Cardiac muscle cell (in vitro differentiated cells and primary cell): Measurements from ENCODE around the gene GPR152. TPM values are rescaled to one million over a fixed set of nuclear protein-coding genes. Genes with fewer than 3 reads are reported as not detected.

Source experiments
- DNase-seq, 2 donors: peaks; one replicate each; pipeline versions ENCODE4 v3.0.0 to v3.0.0-alpha.2; 2010 to 2017; ENCODE audit warnings: low read depth in 1 of 2, low spot score in 1 of 2
- H3K27ac ChIP-seq: fragments of 200-600 bp; sonication (generic); 2 replicates; pipeline ENCODE4 v1.5.1; 2016
- H3K27me3 ChIP-seq: fragments of 200-600 bp; sonication (generic); 2 replicates; pipeline ENCODE4 v1.6.0; 2016; ENCODE audit warnings: control low read depth
- H3K36me3 ChIP-seq: fragments of 200-600 bp; sonication (generic); 2 replicates; pipeline ENCODE4 v1.5.1; 2016; ENCODE audit warnings: control low read depth
- H3K4me1 ChIP-seq: fragments of 200-600 bp; sonication (generic); 2 replicates; pipeline ENCODE4 v1.8.1; 2017; ENCODE audit warnings: low read depth, mild to moderate bottlenecking, mixed run types
- H3K4me3 ChIP-seq: fragments of 200-600 bp; sonication (generic); 2 replicates; pipeline ENCODE4 v1.5.1; 2016; ENCODE audit warnings: mild to moderate bottlenecking
- H3K9me3 ChIP-seq: fragments of 200-600 bp; sonication (generic); 2 replicates; pipeline ENCODE4 v1.5.1; 2017; ENCODE audit warnings: low read depth, mild to moderate bottlenecking, control low read depth
- polyA plus RNA-seq: library from polyadenylated mRNA; unstranded; fragments of >200 nt; fragmentation: Nextera tagmentation; extraction: Ambion mirVana; gene quantifications from 2 replicates; pipeline ENCODE4 v1.2.1, GENCODE V29; 2016
- total RNA-seq: library from RNA; depleted of rRNA; stranded (reverse); fragments of >200 nt; gene quantifications from 2 replicates; pipeline ENCODE4 v1.2.3, GENCODE V29; 2016
- TF ChIP-seq, protein P1 (sequence below): IDR thresholded peaks from 2 replicates; pipeline ENCODE4 v1.5.1; 2012; ENCODE audit warnings: low read depth, mild to moderate bottlenecking, low read length

The GPR152 gene
- total and polyA plus RNA-seq, 2 experiments from 2014 or later = not detected

DNA sequence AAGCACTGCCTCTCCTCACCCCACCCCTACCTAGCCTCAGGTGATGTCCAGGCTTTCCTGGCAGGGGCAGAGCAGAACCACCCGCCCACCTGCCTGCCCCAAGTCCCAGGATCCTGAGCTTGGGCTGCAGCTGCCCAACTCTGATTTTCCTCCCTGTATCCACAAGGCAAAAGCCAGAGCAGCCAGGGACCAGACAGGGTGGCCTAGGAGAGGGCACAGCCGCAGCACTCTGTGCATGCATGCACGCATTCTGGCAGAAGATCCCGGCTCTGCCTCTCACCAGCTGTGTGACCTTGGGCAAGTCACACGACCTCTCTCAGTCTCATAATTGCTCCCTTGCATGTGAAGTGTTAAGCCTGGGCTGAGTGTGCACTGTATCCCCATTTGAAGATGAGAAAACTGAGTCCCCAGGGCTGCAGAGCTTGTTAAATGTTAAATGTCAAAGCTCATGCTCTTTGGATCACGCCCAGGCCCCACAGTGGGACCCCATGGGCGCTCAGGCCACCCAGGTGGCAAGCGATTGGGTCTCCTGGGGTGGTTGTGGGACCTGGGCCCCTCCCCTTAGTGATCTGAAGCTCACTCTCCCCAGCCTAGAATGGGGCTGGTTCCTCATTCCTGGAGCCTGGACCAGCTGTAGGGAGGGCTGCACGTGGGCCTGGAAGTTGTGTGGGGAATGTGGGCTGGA is 39.9 kb downstream of the GPR152 start:
- Histone ChIP-seq H3K4me3 (no peak overlapping the region), H3K27ac (no peak overlapping the region), H3K36me3 (no peaks in the 10 kb centered on the region), H3K4me1 (no peaks in the 10 kb centered on the region), H3K27me3 (peaks cover 9% of the 10 kb centered on the region), H3K9me3 (no peaks in the 10 kb centered on the region)
- TF ChIP-seq, protein P1, sequence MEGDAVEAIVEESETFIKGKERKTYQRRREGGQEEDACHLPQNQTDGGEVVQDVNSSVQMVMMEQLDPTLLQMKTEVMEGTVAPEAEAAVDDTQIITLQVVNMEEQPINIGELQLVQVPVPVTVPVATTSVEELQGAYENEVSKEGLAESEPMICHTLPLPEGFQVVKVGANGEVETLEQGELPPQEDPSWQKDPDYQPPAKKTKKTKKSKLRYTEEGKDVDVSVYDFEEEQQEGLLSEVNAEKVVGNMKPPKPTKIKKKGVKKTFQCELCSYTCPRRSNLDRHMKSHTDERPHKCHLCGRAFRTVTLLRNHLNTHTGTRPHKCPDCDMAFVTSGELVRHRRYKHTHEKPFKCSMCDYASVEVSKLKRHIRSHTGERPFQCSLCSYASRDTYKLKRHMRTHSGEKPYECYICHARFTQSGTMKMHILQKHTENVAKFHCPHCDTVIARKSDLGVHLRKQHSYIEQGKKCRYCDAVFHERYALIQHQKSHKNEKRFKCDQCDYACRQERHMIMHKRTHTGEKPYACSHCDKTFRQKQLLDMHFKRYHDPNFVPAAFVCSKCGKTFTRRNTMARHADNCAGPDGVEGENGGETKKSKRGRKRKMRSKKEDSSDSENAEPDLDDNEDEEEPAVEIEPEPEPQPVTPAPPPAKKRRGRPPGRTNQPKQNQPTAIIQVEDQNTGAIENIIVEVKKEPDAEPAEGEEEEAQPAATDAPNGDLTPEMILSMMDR = no peak
- DNase-seq = no peak

DNA sequence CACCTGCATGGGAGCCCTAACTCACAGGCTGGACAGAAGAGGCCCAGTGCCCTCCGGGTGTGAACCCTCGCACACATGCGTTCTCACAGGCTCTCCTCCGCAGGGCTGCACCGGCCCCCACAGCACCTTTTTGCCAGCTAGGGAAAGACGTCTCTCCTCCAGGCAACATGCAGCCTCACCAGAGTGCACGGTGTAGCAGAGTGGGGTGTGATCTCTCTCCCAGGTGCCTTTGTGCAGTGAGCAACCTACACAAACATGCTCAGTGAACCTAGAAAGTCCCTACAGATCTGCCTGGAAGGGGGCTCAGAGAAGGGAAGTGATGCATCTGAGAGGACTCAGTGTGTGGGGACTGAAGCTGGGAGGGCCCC is 40.8 kb downstream of the GPR152 start:
- Histone ChIP-seq H3K27ac (no peak overlapping the region), H3K4me3 (no peak overlapping the region), H3K27me3 (peaks cover 9% of the 10 kb centered on the region), H3K4me1 (no peaks in the 10 kb centered on the region), H3K36me3 (no peaks in the 10 kb centered on the region), H3K9me3 (no peaks in the 10 kb centered on the region)
- no peak for DNase-seq
- TF ChIP-seq, protein P1 = no peak

DNA sequence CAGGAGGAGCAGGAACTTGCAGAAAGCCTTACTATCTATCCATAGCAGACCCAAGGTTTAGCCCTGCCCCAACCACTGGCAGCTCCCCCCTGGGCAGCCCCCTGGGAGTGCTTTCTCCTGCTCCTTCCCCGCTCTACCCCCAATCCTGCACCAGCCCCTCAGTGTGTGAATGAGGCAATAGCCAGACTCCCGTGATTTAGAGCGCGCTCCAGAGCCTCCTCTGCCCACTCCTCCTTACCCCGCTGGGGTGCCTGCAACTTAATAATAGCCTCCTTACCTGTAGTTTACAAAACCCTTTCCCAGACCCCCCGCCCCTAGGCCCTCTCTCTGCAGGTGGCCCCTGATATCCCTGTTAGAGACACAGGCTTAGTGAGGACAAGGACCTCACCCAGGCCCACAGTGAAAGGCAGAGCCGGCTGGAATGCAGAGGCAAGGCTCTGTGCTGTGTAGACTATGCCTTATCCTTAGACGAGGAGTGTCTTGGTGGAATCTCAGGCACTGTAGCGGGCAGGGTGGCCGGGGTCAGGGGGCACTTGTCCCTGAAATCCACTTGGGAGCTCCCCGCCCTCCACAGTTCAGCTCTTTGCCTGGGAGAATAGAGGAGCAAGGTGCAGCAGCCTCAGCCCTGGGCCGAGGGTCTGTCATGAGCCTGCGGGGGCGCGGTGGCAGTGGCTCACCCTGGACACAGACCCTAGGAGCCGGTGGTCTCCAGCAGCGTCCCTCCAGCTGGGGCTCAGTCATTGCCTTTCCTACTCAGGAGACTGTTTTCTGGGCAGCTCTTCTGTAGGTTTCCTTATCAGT is 41.3 kb downstream of the GPR152 start:
- peaks cover 9% of the 10 kb centered on the region for H3K27me3 ChIP-seq
- H3K4me1 ChIP-seq = no peaks in the 10 kb centered on the region
- H3K36me3 ChIP-seq = no peaks in the 10 kb centered on the region
- no peaks in the 10 kb centered on the region for H3K9me3 ChIP-seq
- TF ChIP-seq, protein P1 = no peak
- no peak overlapping the region for H3K27ac ChIP-seq
- no peak overlapping the region for H3K4me3 ChIP-seq
- no peak for DNase-seq

DNA sequence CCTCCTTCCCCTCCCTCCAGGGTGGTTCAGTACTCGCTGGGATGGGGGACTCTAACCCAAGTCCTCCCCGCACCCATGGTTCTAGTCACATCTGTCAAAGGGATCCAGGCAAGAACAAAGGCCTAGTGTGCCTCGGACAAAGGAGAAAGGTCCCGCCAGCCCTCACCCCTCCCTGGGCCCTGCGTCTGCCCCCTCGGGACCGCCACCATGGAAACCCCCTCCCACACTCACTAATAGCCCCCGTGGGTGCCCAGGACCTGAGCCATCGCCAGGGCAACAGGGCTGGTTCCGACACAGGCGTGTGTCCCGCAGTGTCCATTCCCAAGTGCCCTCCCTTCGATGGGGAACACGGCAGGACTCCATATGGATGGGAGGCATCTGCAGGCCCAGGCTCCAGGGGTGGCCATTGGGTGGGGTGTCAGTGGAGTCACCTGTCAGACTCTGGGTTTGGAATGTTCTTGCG is 42.1 kb downstream of the GPR152 start:
- no peak overlapping the region for H3K4me3 ChIP-seq
- peaks cover 8% of the 10 kb centered on the region for H3K27me3 ChIP-seq
- no peaks in the 10 kb centered on the region for H3K4me1 ChIP-seq
- H3K9me3 ChIP-seq = no peaks in the 10 kb centered on the region
- no peak overlapping the region for H3K27ac ChIP-seq
- no peaks in the 10 kb centered on the region for H3K36me3 ChIP-seq
- DNase-seq = no peak
- TF ChIP-seq, protein P1 = no peak

DNA sequence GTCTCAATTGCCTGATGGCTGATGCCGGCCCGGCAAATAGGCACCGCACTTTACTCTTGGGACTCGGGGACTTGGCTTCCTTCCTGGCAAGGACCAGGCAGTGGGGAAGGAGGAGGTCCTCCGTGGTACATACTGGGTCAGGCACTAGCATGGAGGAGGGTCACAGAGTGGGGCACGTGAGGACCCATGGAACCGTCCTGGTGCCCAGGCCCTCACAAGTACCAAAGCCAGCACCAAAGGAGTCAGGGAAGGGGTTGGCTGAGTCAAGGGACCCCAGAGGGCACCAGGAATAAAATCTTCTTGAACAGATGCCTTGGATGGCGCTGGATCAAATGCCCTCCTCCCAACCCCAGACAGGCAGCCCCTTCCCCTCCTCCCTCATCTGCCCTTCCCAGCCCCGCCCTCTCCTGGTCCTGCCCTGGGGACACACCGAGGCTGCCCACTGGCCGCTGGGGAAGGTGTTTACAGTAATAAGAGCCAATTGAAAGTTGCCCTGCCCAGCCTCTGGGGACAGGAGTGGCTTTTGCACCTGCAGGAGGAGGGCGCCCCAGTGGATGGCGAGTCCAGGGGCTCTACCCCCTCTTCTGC is 42.7 kb downstream of the GPR152 start:
- H3K27me3 ChIP-seq = peaks cover 3% of the 10 kb centered on the region
- no peaks in the 10 kb centered on the region for H3K4me1 ChIP-seq
- H3K9me3 ChIP-seq = no peaks in the 10 kb centered on the region
- TF ChIP-seq, protein P1 = no peak
- no peak overlapping the region for H3K27ac ChIP-seq
- no peak overlapping the region for H3K4me3 ChIP-seq
- no peaks in the 10 kb centered on the region for H3K36me3 ChIP-seq
- peak in 1 of 2 donors; percentile 49 for DNase-seq
